K562 (cell line): Measurements from ENCODE around the gene CC2D1A.

Source experiments
- HDAC2 ChIP-seq: fragments of 450-650 bp; IDR thresholded peaks from 2 replicates; pipeline ENCODE4 v1.6.1; 2016; ENCODE audit warnings: mild to moderate bottlenecking
- HNRNPH1 ChIP-seq: fragments of 200-400 bp; formaldehyde crosslinking; optimal IDR thresholded peaks from 2 replicates; pipeline ENCODE3; 2017; ENCODE audit warnings: low read depth, mild to moderate bottlenecking, low read length, moderate library complexity

DNA sequence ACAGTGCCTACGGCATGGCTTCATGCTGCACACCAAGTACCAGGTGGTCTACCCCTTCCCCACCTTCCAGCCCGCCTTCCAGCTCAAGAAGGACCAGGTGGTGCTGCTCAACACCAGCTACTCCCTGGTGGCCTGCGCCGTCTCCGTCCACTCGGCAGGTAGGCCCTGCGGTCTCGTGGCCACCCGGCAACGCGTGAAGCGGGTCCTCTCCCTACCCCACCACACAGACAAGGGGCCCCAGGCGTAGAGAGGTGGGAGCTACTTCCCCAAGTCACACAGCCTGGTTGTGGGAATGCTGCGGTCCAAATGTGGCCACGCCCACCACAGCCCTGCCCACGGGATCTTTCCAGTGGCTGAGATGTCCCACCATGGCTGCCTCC lies 50.4 kb downstream of the CC2D1A start:
- TF ChIP-seq HDAC2, result no peak
- TF ChIP-seq HNRNPH1, result no peak
